Astrocyte (in vitro differentiated cells and primary cell): ENCODE measurements around the gene HOXD4. TPM values are rescaled to one million over a fixed set of nuclear protein-coding genes. Genes with fewer than 3 reads are reported as not detected.

ENCODE experiments used
- DNase-seq: peaks from one replicate; pipeline ENCODE4 v3.0.0-alpha.2; 2010; ENCODE audit warnings: low read depth
- FAIRE-seq: peaks from 2 replicates; lab custom pipeline; 2011; peaks lifted over from hg19 to GRCh38; lab: Jason Lieb, UNC
- H2AFZ ChIP-seq: 2 replicates; pipeline ENCODE4 v1.6.0; 2012; ENCODE audit warnings: low read depth, low read length, inconsistent platforms
- H3K27ac ChIP-seq: 2 replicates; pipeline ENCODE4 v1.5.1; 2011; ENCODE audit warnings: low read depth, low read length, inconsistent platforms
- H3K27me3 ChIP-seq: 2 replicates; pipeline ENCODE4 v1.6.0; 2011; ENCODE audit warnings: low read length, inconsistent platforms; ENCODE audit not compliant: insufficient read depth
- H3K36me3 ChIP-seq: 2 replicates; pipeline ENCODE4 v1.5.1; 2011; ENCODE audit warnings: low read length, inconsistent platforms; ENCODE audit not compliant: insufficient read depth
- H3K4me1 ChIP-seq: 2 replicates; pipeline ENCODE4 v1.5.1; 2011; ENCODE audit warnings: low read length, inconsistent platforms; ENCODE audit not compliant: insufficient read depth
- H3K4me2 ChIP-seq: 2 replicates; pipeline ENCODE4 v1.6.0; 2012; ENCODE audit warnings: low read length, inconsistent platforms
- H3K4me3 ChIP-seq: 2 replicates; pipeline ENCODE4 v1.5.1; 2011; ENCODE audit warnings: low read depth, mild to moderate bottlenecking, low read length, inconsistent platforms; ENCODE audit not compliant: insufficient read depth
- H3K79me2 ChIP-seq: 2 replicates; pipeline ENCODE4 v1.6.0; 2012; ENCODE audit warnings: mild to moderate bottlenecking, low read length, inconsistent platforms; ENCODE audit not compliant: insufficient read depth
- H3K9ac ChIP-seq: 2 replicates; pipeline ENCODE4 v1.6.0; 2012; ENCODE audit warnings: mild to moderate bottlenecking, low read length, inconsistent platforms
- H3K9me3 ChIP-seq: 2 replicates; pipeline ENCODE4 v1.5.1; 2012; ENCODE audit warnings: low read depth, mild to moderate bottlenecking, low read length, inconsistent platforms; ENCODE audit not compliant: insufficient read depth
- H4K20me1 ChIP-seq: 2 replicates; pipeline ENCODE4 v1.6.0; 2012; ENCODE audit warnings: low read length, inconsistent platforms; ENCODE audit not compliant: insufficient read depth
- H3K27ac Mint-ChIP-seq: one replicate; pipeline ENCODE4 v1.8.0; 2021; ENCODE audit warnings: mild to moderate bottlenecking, mixed read lengths; ENCODE audit not compliant: unreplicated experiment
- H3K27me3 Mint-ChIP-seq: one replicate; pipeline ENCODE4 v1.8.0; 2021; ENCODE audit warnings: low read depth, mixed read lengths; ENCODE audit not compliant: unreplicated experiment
- H3K36me3 Mint-ChIP-seq: one replicate; pipeline ENCODE4 v1.8.0; 2021; ENCODE audit warnings: low read depth, mixed read lengths; ENCODE audit not compliant: unreplicated experiment
- H3K4me1 Mint-ChIP-seq: one replicate; pipeline ENCODE4 v1.8.0; 2021; ENCODE audit warnings: low read depth, mixed read lengths; ENCODE audit not compliant: unreplicated experiment
- H3K4me3 Mint-ChIP-seq: one replicate; pipeline ENCODE4 v1.8.0; 2021; ENCODE audit warnings: mild to moderate bottlenecking, moderate library complexity, mixed read lengths; ENCODE audit not compliant: unreplicated experiment
- H3K9me3 Mint-ChIP-seq: one replicate; pipeline ENCODE4 v1.8.0; 2021; ENCODE audit warnings: mild to moderate bottlenecking, mixed read lengths; ENCODE audit not compliant: unreplicated experiment
- CTCF ChIP-seq: IDR thresholded peaks from 2 replicates; pipeline ENCODE4 v1.5.1; 2011; ENCODE audit warnings: low read depth, mild to moderate bottlenecking, inconsistent platforms, low read length, moderate library complexity; ENCODE audit not compliant: insufficient read depth
- EZH2 ChIP-seq: IDR thresholded peaks from 2 replicates; pipeline ENCODE4 v1.6.1; 2012; ENCODE audit warnings: mild to moderate bottlenecking, low read length, inconsistent platforms; ENCODE audit not compliant: insufficient read depth
- total RNA-seq: library from RNA; stranded (reverse); gene quantifications from 2 replicates; pipeline ENCODE4 v1.2.1, GENCODE V29; 2021

Gene HOXD4
- total RNA-seq, 1 donor from 2014 or later: not detected

GRCh38 chr2:176128172-176128981, 23.0 kb upstream of the HOXD4 start:
- Mint-ChIP-seq H3K27ac (peak overlapping the region; percentile 74), H3K4me3 (no peak overlapping the region), H3K27me3 (peaks cover 82% of the 10 kb centered on the region), H3K36me3 (no peaks in the 10 kb centered on the region), H3K9me3 (peaks cover 22% of the 10 kb centered on the region), H3K4me1 (peaks cover 3% of the 10 kb centered on the region)
- H2AFZ ChIP-seq: no peak overlapping the region
- no peak overlapping the region for H3K4me3 ChIP-seq
- no peak overlapping the region for H3K9ac ChIP-seq
- peaks cover 2% of the 10 kb centered on the region for H3K4me1 ChIP-seq
- H3K9me3 ChIP-seq: no peaks in the 10 kb centered on the region
- peak overlapping the region; percentile 60 for H3K4me2 ChIP-seq
- DNase-seq (no peak), FAIRE-seq (no peak)
- no peak overlapping the region for H3K27ac ChIP-seq
- H4K20me1 ChIP-seq: no peaks in the 10 kb centered on the region
- no peaks in the 10 kb centered on the region for H3K36me3 ChIP-seq
- no peaks in the 10 kb centered on the region for H3K79me2 ChIP-seq
- peaks cover 91% of the 10 kb centered on the region for H3K27me3 ChIP-seq
- TF ChIP-seq CTCF: no peak
- peak; percentile 67 for TF ChIP-seq EZH2

- H3K79me2 ChIP-seq: no peaks in the 10 kb centered on the region
- no peaks in the 10 kb centered on the region for H3K9me3 ChIP-seq
- H3K36me3 ChIP-seq: no peaks in the 10 kb centered on the region
- peaks cover 16% of the 10 kb centered on the region for H3K9me3 Mint-ChIP-seq
- H3K4me2 ChIP-seq: peak within 1 kb of the TSS; percentile 72
- H3K36me3 Mint-ChIP-seq: no peaks in the 10 kb centered on the region
- H3K27ac ChIP-seq: no peak within 1 kb of the TSS
- H3K4me1 ChIP-seq: no peaks in the 10 kb centered on the region
- peak within 1 kb of the TSS; percentile 69 for H3K4me3 Mint-ChIP-seq
- H3K27me3 Mint-ChIP-seq: peaks cover 83% of the 10 kb centered on the region
- H3K27ac Mint-ChIP-seq: peak within 1 kb of the TSS; percentile 34
- no peaks in the 10 kb centered on the region for H4K20me1 ChIP-seq
- H3K9ac ChIP-seq: no peak within 1 kb of the TSS
- H3K4me3 ChIP-seq: no peak within 1 kb of the TSS
- H3K4me1 Mint-ChIP-seq: peaks cover 3% of the 10 kb centered on the region
- H2AFZ ChIP-seq: peak within 1 kb of the TSS; percentile 14
- no peak for TF ChIP-seq EZH2
- TF ChIP-seq CTCF: no peak
- FAIRE-seq (no peak), DNase-seq (peak; percentile 34)
- H3K27me3 ChIP-seq: peaks cover 91% of the 10 kb centered on the region
Observed at GRCh38 chr2:176128982-176129796, 22.2 kb upstream of the HOXD4 start, which contains the start of gene HOXD8. TSS of gene HOXD8 (plus strand) at chr2:176129705. CDS start at chr2:176130367, 662 bp downstream.
